WTC11 (cell line): ENCODE results near the gene TM4SF1. TPM values are rescaled to one million over a fixed set of nuclear protein-coding genes. Genes with fewer than 3 reads are reported as not detected.
A peak's percentile ranks its signal among the peaks of the same experiment; 100 is the strongest.

Experiments
- ATAC-seq: fragments of 200-7000 bp; cut with Tn5 transposase; 2 replicates; pipeline ENCODE4 v1.10.0; 2021; ENCODE audit warnings: mild to moderate bottlenecking, moderate library complexity
- CTCF ChIA-PET: fragments of 300-600 bp; sonication (Branson Sonifier 250); formaldehyde crosslinking; loops from one replicate; lab custom pipeline; 2021; ENCODE audit warnings: antibody characterized with exemption; lab: Charles Lee
- POLR2A ChIA-PET: fragments of 350-600 bp; sonication (Branson Sonifier 250); formaldehyde crosslinking; loops from one replicate; lab custom pipeline; 2021; ENCODE audit warnings: antibody characterized with exemption; lab: Charles Lee
- DNase-seq: peaks from one replicate; pipeline ENCODE4 v3.0.0; 2021; ENCODE audit warnings: low spot score
- H3K27ac Mint-ChIP-seq: 2 replicates; pipeline ENCODE4 v1.8.0; 2021; ENCODE audit warnings: mixed read lengths
- H3K27me3 Mint-ChIP-seq: 2 replicates; pipeline ENCODE4 v1.8.0; 2021; ENCODE audit warnings: low read depth, mild to moderate bottlenecking, moderate library complexity, mixed read lengths
- H3K36me3 Mint-ChIP-seq: 2 replicates; pipeline ENCODE4 v1.8.0; 2021; ENCODE audit warnings: mixed read lengths
- H3K4me1 Mint-ChIP-seq: 2 replicates; pipeline ENCODE4 v1.8.0; 2022; ENCODE audit warnings: mixed read lengths
- H3K4me3 Mint-ChIP-seq: 2 replicates; pipeline ENCODE4 v1.8.0; 2021; ENCODE audit warnings: mild to moderate bottlenecking, moderate library complexity, mixed read lengths
- H3K9me3 Mint-ChIP-seq: 2 replicates; pipeline ENCODE4 v1.8.0; 2021; ENCODE audit warnings: mixed read lengths
- CREB1 ChIP-seq: sonication (generic); formaldehyde crosslinking; IDR thresholded peaks from 2 replicates; pipeline ENCODE4 v1.8.0; 2023; ENCODE audit warnings: mild to moderate bottlenecking, missing genetic modification reagents
- ELF4 ChIP-seq: sonication (generic); formaldehyde crosslinking; IDR thresholded peaks from 2 replicates; pipeline ENCODE4 v1.8.1; 2022; ENCODE audit warnings: low read depth, mild to moderate bottlenecking, moderate library complexity, missing genetic modification reagents
- FOXJ3 ChIP-seq: sonication (generic); formaldehyde crosslinking; IDR thresholded peaks from 2 replicates; pipeline ENCODE4 v1.9.0; 2021; ENCODE audit warnings: missing genetic modification reagents, mild to moderate bottlenecking, borderline replicate concordance
- FOXK1 ChIP-seq: sonication (generic); formaldehyde crosslinking; IDR thresholded peaks from 2 replicates; pipeline ENCODE4 v1.8.0; 2022; ENCODE audit warnings: mild to moderate bottlenecking, moderate library complexity, missing genetic modification reagents
- IRF2 ChIP-seq: sonication (generic); formaldehyde crosslinking; IDR thresholded peaks from 2 replicates; pipeline ENCODE4 v1.8.0; 2022; ENCODE audit warnings: low read depth, missing genetic modification reagents, borderline replicate concordance
- NFE2L1 ChIP-seq: sonication (generic); formaldehyde crosslinking; IDR thresholded peaks from 2 replicates; pipeline ENCODE4 v1.8.1; 2023; ENCODE audit warnings: missing genetic modification reagents
- OVOL2 ChIP-seq: fragments of 250-450 bp; sonication (Bioruptor Pico); IDR thresholded peaks from 2 replicates; pipeline ENCODE4 v1.9.0; 2021; ENCODE audit warnings: mild to moderate bottlenecking, borderline replicate concordance
- PRRX2 ChIP-seq: fragments of 250-450 bp; sonication (Bioruptor Pico); IDR thresholded peaks from 2 replicates; pipeline ENCODE4 v1.8.0; 2021; ENCODE audit warnings: mild to moderate bottlenecking
- SOX15 ChIP-seq: fragments of 250-450 bp; sonication (Bioruptor Pico); IDR thresholded peaks from 2 replicates; pipeline ENCODE4 v1.9.0; 2021; ENCODE audit warnings: mild to moderate bottlenecking
- TEAD1 ChIP-seq: sonication (generic); formaldehyde crosslinking; IDR thresholded peaks from 2 replicates; pipeline ENCODE4 v1.8.0; 2022; ENCODE audit warnings: mild to moderate bottlenecking, missing genetic modification reagents
- TEAD4 ChIP-seq: sonication (generic); formaldehyde crosslinking; IDR thresholded peaks from 2 replicates; pipeline ENCODE4 v1.8.0; 2022; ENCODE audit warnings: mild to moderate bottlenecking, missing genetic modification reagents
- ZNF138 ChIP-seq: sonication (generic); formaldehyde crosslinking; conservative IDR thresholded peaks from 2 replicates; pipeline ENCODE4 v1.8.1; 2022; ENCODE audit warnings: mild to moderate bottlenecking, moderate library complexity, missing genetic modification reagents
- ZNF317 ChIP-seq: sonication (generic); formaldehyde crosslinking; IDR thresholded peaks from 2 replicates; pipeline ENCODE4 v1.8.1; 2023; ENCODE audit warnings: low read depth, mild to moderate bottlenecking, moderate library complexity, missing genetic modification reagents, borderline replicate concordance
- total RNA-seq: library from RNA; stranded (reverse); gene quantifications from 3 replicates; pipeline ENCODE4 v1.2.3, GENCODE V29; 2021
- TF ChIP-seq, protein P1 (sequence below): fragments of 250-450 bp; sonication (Bioruptor Pico); IDR thresholded peaks from 2 replicates; pipeline ENCODE4 v1.9.0; 2021; ENCODE audit warnings: mild to moderate bottlenecking
- TF ChIP-seq, protein P2 (sequence below): fragments of 250-450 bp; sonication (Bioruptor Pico); IDR thresholded peaks from 2 replicates; pipeline ENCODE4 v1.9.0; 2021; ENCODE audit warnings: mild to moderate bottlenecking
- TF ChIP-seq, protein P3 (sequence below): sonication (generic); formaldehyde crosslinking; IDR thresholded peaks from 2 replicates; pipeline ENCODE4 v1.8.1; 2022; ENCODE audit warnings: low read depth, mild to moderate bottlenecking, moderate library complexity, missing genetic modification reagents, borderline replicate concordance
- TF ChIP-seq, protein P4 (sequence below): fragments of 250-450 bp; sonication (Bioruptor Pico); IDR thresholded peaks from 2 replicates; pipeline ENCODE4 v1.8.0; 2021; ENCODE audit warnings: mild to moderate bottlenecking
- TF ChIP-seq, protein P5 (sequence below): fragments of 200-600 bp; IDR thresholded peaks from 2 replicates; pipeline ENCODE4 v1.8.0; 2022; ENCODE audit warnings: antibody characterized with exemption
- TF ChIP-seq, protein P6 (sequence below): sonication (generic); formaldehyde crosslinking; IDR thresholded peaks from 2 replicates; pipeline ENCODE4 v1.8.0; 2022; ENCODE audit warnings: mild to moderate bottlenecking, missing genetic modification reagents

The TM4SF1 gene
- total RNA-seq, 1 experiment from 2014 or later: 0.90 TPM

DNA sequence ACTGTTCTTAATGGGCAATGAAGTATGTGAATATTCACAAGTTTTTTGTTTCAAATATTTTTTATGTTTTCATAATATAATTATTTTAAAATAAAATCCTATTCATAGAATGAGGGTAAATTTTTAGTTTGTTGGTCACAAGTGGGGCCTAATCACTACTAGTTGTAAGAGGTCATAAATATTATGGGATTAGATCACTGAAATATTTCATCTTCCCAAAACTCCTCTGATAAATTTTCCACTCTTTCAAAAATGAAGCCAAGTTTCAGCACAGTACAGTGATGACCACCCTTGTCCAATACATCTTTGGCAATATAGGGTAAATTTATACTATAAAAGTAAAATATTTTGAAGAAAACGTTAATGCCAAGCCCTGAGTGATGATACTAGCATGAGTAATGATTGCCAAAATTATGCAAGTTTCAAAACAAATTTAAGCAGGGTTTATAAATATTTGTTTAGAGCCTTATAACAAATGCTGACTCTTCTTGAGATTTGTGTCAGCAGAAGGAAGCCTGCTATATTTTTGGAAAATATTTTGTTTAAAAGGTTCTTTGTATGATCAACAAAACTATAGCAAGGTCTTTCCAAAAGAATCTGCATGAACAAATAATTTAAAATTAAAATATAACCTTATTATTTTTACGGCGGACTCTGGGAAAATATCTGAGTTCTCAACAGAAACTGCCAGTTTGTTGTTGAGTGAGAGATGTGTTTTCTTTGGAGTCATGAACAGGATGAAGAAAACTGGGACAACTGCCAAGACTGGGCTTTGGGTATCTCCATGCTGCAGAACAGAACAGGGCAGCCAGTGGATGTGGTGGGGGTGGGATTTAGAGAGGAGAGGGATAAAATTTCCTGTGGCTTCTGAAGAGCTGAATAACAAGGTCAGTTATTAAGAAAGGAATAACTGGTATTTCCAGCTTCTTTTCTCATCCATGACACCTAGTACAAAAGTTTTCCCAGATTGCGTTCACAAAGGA lies 17.9 kb upstream of the TM4SF1 start:
- H3K9me3 Mint-ChIP-seq: peaks cover 6% of the 10 kb centered on the region; the same call in 1 of the 2 replicates
- CTCF ChIA-PET: interaction anchor here (0.8 to 1.4 kb wide), 3 partner anchors 135 to 440 kb away, joined by 3 to 7 read pairs (median 3); no protein-coding TSS in a partner anchor
- H3K36me3 Mint-ChIP-seq: no peaks in the 10 kb centered on the region
- no peak overlapping the region for H3K27ac Mint-ChIP-seq
- TF ChIP-seq, protein P1, sequence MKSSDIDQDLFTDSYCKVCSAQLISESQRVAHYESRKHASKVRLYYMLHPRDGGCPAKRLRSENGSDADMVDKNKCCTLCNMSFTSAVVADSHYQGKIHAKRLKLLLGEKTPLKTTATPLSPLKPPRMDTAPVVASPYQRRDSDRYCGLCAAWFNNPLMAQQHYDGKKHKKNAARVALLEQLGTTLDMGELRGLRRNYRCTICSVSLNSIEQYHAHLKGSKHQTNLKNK: no peak
- TF ChIP-seq, protein P2, sequence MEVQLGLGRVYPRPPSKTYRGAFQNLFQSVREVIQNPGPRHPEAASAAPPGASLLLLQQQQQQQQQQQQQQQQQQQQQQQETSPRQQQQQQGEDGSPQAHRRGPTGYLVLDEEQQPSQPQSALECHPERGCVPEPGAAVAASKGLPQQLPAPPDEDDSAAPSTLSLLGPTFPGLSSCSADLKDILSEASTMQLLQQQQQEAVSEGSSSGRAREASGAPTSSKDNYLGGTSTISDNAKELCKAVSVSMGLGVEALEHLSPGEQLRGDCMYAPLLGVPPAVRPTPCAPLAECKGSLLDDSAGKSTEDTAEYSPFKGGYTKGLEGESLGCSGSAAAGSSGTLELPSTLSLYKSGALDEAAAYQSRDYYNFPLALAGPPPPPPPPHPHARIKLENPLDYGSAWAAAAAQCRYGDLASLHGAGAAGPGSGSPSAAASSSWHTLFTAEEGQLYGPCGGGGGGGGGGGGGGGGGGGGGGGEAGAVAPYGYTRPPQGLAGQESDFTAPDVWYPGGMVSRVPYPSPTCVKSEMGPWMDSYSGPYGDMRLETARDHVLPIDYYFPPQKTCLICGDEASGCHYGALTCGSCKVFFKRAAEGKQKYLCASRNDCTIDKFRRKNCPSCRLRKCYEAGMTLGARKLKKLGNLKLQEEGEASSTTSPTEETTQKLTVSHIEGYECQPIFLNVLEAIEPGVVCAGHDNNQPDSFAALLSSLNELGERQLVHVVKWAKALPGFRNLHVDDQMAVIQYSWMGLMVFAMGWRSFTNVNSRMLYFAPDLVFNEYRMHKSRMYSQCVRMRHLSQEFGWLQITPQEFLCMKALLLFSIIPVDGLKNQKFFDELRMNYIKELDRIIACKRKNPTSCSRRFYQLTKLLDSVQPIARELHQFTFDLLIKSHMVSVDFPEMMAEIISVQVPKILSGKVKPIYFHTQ (CRISPR knock-in tag): no peak
- TF ChIP-seq ZNF317 (CRISPR knock-in tag): no peak
- TF ChIP-seq SOX15 (CRISPR knock-in tag): no peak
- no peak for TF ChIP-seq NFE2L1 (CRISPR knock-in tag)
- TF ChIP-seq ZNF138 (CRISPR knock-in tag): no peak
- TF ChIP-seq PRRX2: no peak
- TF ChIP-seq CREB1: no peak
- no peak for TF ChIP-seq TEAD1
- no peak for TF ChIP-seq TEAD4 (CRISPR knock-in tag)
- TF ChIP-seq, protein P3, sequence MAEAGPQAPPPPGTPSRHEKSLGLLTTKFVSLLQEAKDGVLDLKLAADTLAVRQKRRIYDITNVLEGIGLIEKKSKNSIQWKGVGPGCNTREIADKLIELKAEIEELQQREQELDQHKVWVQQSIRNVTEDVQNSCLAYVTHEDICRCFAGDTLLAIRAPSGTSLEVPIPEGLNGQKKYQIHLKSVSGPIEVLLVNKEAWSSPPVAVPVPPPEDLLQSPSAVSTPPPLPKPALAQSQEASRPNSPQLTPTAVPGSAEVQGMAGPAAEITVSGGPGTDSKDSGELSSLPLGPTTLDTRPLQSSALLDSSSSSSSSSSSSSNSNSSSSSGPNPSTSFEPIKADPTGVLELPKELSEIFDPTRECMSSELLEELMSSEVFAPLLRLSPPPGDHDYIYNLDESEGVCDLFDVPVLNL (CRISPR knock-in tag): no peak
- TF ChIP-seq FOXK1 (CRISPR knock-in tag): no peak
- TF ChIP-seq FOXJ3 (CRISPR knock-in tag): no peak
- TF ChIP-seq, protein P4, sequence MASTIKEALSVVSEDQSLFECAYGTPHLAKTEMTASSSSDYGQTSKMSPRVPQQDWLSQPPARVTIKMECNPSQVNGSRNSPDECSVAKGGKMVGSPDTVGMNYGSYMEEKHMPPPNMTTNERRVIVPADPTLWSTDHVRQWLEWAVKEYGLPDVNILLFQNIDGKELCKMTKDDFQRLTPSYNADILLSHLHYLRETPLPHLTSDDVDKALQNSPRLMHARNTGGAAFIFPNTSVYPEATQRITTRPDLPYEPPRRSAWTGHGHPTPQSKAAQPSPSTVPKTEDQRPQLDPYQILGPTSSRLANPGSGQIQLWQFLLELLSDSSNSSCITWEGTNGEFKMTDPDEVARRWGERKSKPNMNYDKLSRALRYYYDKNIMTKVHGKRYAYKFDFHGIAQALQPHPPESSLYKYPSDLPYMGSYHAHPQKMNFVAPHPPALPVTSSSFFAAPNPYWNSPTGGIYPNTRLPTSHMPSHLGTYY (CRISPR knock-in tag): no peak
- no peak for TF ChIP-seq OVOL2 (CRISPR knock-in tag)
- ATAC-seq: no peak
- DNase-seq: no peak
- H3K4me1 Mint-ChIP-seq: no peaks in the 10 kb centered on the region
- no peak overlapping the region for H3K4me3 Mint-ChIP-seq
- POLR2A ChIA-PET: no interaction called here
- H3K27me3 Mint-ChIP-seq: no peaks in the 10 kb centered on the region

DNA sequence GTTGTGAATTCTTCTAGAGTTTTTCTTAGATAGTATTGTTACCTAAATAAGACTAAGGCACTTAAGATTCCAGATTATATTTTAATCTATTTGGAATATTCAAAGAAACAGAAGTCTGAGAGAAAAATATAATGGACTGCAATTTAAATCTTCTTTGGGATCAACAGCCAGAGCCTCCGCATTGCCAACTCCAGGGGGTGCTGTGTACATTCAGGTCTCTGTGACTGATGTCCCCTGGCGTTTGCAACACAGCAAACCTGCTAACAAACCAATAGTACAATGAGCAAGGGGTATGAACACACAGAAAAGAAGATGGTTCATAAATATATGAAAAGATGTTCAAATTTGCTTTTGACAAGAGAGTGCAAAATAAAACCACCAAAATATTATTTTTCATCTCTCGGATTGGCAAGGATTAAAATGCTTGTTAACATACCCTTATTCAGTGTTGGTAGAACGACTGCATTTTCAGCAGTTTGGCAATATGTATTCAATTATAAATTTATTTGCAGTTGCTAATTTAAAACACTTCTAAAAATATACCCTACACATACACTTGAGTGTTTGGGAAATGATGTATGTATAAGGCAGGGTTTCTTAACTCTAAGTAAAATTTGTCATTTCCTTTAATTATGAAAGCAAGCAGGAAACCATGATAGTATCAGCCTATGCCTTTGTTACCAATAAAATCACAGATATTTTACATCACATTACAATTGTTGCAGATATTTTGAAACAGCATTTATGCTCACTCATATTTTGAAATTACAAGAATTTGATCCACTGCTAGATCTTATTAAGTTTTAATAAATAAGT lies 16.1 kb upstream of the TM4SF1 start:
- ChIA-PET POLR2A (no interaction called here), CTCF (interaction anchor here (1.0 kb wide), 1 partner anchor 438 kb away, joined by 7 read pairs; no protein-coding TSS in a partner anchor)
- DNase-seq: peak; percentile 73
- Mint-ChIP-seq H3K4me1 (no peaks in the 10 kb centered on the region), H3K36me3 (no peaks in the 10 kb centered on the region), H3K27me3 (no peaks in the 10 kb centered on the region), H3K4me3 (no peak overlapping the region), H3K27ac (no peak overlapping the region), H3K9me3 (no peaks in the 10 kb centered on the region)
- TF ChIP-seq, protein P5, sequence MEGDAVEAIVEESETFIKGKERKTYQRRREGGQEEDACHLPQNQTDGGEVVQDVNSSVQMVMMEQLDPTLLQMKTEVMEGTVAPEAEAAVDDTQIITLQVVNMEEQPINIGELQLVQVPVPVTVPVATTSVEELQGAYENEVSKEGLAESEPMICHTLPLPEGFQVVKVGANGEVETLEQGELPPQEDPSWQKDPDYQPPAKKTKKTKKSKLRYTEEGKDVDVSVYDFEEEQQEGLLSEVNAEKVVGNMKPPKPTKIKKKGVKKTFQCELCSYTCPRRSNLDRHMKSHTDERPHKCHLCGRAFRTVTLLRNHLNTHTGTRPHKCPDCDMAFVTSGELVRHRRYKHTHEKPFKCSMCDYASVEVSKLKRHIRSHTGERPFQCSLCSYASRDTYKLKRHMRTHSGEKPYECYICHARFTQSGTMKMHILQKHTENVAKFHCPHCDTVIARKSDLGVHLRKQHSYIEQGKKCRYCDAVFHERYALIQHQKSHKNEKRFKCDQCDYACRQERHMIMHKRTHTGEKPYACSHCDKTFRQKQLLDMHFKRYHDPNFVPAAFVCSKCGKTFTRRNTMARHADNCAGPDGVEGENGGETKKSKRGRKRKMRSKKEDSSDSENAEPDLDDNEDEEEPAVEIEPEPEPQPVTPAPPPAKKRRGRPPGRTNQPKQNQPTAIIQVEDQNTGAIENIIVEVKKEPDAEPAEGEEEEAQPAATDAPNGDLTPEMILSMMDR: peak; percentile 58
- TF ChIP-seq, protein P6, sequence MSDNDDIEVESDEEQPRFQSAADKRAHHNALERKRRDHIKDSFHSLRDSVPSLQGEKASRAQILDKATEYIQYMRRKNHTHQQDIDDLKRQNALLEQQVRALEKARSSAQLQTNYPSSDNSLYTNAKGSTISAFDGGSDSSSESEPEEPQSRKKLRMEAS (CRISPR knock-in tag): no peak
- TF ChIP-seq IRF2 (no peak), ELF4 (no peak)
- TF ChIP-seq, protein P2 (CRISPR knock-in tag): no peak
- ATAC-seq: peak; percentile 93
